Measurements from ENCODE around the gene MAST4. TPM values are rescaled to one million over a fixed set of nuclear protein-coding genes. Genes with fewer than 3 reads are reported as not detected.

The MAST4 gene
- total RNA-seq, 5 donors from 2014 or later (not counting 1 experiment from before 2014, with no cell fraction given) = 26.1 to 35.5 (median 32.0) TPM

DNA sequence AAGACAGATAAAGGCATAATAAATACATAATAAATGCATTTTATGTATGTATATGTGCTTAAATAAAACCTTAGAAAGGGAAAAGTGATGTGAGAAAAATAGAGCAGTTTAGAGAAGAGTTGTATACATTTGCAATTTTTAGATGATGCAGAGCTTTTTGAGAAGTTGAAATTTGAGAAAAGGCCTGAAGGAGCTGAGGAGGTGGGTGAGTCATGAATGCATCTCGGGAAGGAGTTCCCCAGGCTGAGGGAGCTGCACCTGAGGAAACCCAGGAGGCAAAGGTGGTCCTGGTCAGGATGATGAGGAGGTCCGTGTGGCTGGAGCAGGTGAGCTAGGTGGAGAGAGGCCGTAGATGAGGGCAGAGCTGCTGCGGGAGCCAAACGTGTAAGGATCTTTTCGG, 617.8 kb downstream of the MAST4 start:
- H3K4me3 ChIP-seq (ENCODE audit: control insufficient read depth in 1 of 2, extremely low read depth in 1 of 2, low read length in 1 of 2) = no peak overlapping the region
- 90% methylated on average over 6 of the region's 6 CpGs for WGBS (ENCODE audit: insufficient coverage)
- DNase-seq (no peak), ATAC-seq (replicated peaks in 1 of 4) (no peak)
- POLR2A ChIA-PET = interaction anchor here (0.6 to 0.8 kb wide), 2 partner anchors 64 to 1070 kb away, joined by 3 to 4 read pairs; no protein-coding TSS in a partner anchor
- H3K9me3 ChIP-seq = no peaks in the 10 kb centered on the region
- peaks cover 23 to 42% of the 10 kb centered on the region in 2 experiments for H3K4me1 ChIP-seq (ENCODE audit: control insufficient read depth in 1 of 2, extremely low read depth in 1 of 2, insufficient read depth in 2 of 2, low read length in 2 of 2)
- Mint-ChIP-seq H3K27me3 (no peaks in the 10 kb centered on the region), H3K36me3 (no peaks in the 10 kb centered on the region), H3K4me1 (peaks cover 55 to 66% (median 61%) of the 10 kb centered on the region in 3 donors), H3K9me3 (no peaks in the 10 kb centered on the region), H3K4me3 (peak overlapping the region in 1 of 3 donors; percentile 37), H3K27ac (peak overlapping the region; percentile 99)
- H3K27me3 ChIP-seq (replicated peaks in 1 of 2; ENCODE audit: control insufficient read depth in 2 of 2, extremely low read depth in 1 of 2, insufficient read depth in 2 of 2, low read length in 1 of 2) = no peaks in the 10 kb centered on the region
- H3K27ac ChIP-seq (ENCODE audit: low read length) = no peak overlapping the region
- CTCF ChIA-PET = interaction anchor here in 1 of 2 donors (0.6 to 1.3 kb wide), 2 partner anchors 55 to 97 kb away, joined by 4 to 5 read pairs; no protein-coding TSS in a partner anchor
- H3K36me3 ChIP-seq (ENCODE audit: control insufficient read depth in 2 of 2, extremely low read depth in 1 of 2, insufficient read depth in 1 of 2, low read length in 1 of 2) = peaks cover 0 to 3% of the 10 kb centered on the region in 2 donors

DNA sequence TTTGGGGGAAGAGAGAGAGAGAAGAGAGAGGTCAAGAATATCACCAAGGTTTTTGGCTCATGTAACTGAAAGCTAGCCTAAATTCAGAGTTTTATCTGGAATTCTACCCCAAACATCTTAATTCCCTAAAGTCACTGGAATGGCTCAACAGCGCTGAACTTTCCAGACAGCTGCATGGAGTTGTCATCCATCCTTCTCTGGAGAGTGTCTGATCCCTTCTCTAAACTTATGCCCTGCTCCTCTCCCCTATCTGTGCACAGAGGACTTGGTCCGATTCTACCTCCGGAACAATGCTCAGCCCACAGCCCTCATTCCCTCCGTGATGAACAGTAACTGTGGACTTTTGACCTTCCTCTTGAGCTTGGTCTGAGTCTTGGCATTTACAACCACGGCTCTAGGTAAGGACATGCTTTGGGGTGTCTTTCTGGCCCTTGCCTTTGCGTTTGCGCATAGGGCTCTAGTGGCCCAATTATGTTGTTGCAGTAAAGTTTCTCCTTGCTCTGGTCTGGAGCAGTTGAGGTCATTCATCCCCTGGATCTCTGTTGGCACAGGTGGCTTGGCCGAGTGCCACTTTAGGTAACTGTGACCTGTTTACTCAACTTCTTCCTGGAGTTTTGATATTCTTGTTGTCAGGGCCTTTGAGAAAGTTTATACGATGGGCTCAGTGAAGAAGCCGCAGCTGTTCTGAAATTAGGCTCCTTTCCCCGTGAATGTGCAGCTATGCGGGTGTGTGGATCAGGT, 618.7 kb downstream of the MAST4 start:
- peaks cover 53 to 63% (median 58%) of the 10 kb centered on the region in 3 donors for H3K4me1 Mint-ChIP-seq
- ATAC-seq (replicated peaks in 1 of 4) (no peak), DNase-seq (peak in 1 of 35 experiments; percentile 12)
- POLR2A ChIA-PET = interaction anchor here (0.5 to 0.8 kb wide), 4 partner anchors 50 to 1653 kb away, joined by 3 to 4 read pairs (median 4); no protein-coding TSS in a partner anchor
- Histone ChIP-seq H3K4me3 (ENCODE audit: control insufficient read depth in 1 of 2, extremely low read depth in 1 of 2, low read length in 1 of 2) (no peak overlapping the region), H3K4me1 (ENCODE audit: control insufficient read depth in 1 of 2, extremely low read depth in 1 of 2, insufficient read depth in 2 of 2, low read length in 2 of 2) (peaks cover 21 to 36% of the 10 kb centered on the region in 2 experiments), H3K36me3 (ENCODE audit: control insufficient read depth in 2 of 2, extremely low read depth in 1 of 2, insufficient read depth in 1 of 2, low read length in 1 of 2) (peaks cover 0 to 2% of the 10 kb centered on the region in 2 donors), H3K27ac (ENCODE audit: low read length) (peak overlapping the region; percentile 95), H3K27me3 (replicated peaks in 1 of 2; ENCODE audit: control insufficient read depth in 2 of 2, extremely low read depth in 1 of 2, insufficient read depth in 2 of 2, low read length in 1 of 2) (no peaks in the 10 kb centered on the region), H3K9me3 (no peaks in the 10 kb centered on the region)
- no peaks in the 10 kb centered on the region for H3K36me3 Mint-ChIP-seq
- peak overlapping the region in 1 of 3 donors; percentile 67 for H3K4me3 Mint-ChIP-seq
- WGBS (ENCODE audit: insufficient coverage) = 95% methylated on average over 11 of the region's 12 CpGs
- no peaks in the 10 kb centered on the region for H3K9me3 Mint-ChIP-seq
- peak overlapping the region; percentile 99 for H3K27ac Mint-ChIP-seq
- CTCF ChIA-PET = interaction anchor here in 1 of 2 donors (1.3 to 1.5 kb wide), 3 partner anchors 8 to 56 kb away, joined by 4 to 9 read pairs (median 7); no protein-coding TSS in a partner anchor
- no peaks in the 10 kb centered on the region for H3K27me3 Mint-ChIP-seq

DNA sequence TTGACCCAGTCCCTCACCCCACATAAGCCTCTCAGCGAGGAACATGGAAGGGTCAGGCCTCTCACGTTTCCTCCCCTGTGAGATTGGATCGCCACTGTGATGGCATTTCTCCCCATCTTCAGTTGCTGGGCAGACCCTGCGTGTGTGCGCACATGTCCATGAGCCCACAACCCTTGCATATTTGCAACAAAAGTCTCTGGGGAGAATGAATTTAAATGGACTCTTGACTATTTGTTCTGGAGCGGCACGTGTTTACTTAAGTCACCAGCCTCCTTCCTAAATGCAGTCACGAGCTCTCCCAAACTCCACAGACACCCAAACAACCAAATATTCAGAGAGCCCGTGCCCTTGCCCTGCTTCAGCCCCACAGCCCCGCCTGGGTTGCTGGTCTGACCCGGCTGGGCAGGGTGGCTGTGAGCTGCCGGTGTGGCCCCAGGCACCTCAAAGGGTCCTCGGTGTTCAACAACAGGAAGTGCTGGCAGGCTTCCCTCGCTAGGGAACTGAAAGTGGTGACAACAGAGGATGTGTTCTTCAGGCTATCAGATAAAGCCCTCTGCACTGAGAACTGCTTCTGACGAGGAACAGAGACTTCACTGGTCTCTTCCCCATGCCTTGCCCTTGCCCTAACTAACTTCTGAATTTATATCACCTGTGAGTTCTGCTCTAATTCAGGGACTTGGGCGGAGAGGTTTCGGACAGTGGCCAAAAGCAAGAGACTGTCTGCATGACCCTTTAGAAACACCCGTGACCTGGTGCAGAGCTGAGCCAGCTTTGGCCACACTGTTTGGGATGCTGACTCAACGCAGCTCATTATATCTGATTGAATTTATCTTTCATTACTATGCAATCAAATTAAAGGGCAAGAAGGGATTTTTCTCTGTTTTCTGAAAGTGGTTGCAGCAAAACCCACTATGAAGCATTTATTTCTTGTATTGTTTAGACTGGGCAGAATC, 619.6 kb downstream of the MAST4 start:
- CTCF ChIA-PET = interaction anchor here in 1 of 2 donors (0.6 to 1.5 kb wide), 4 partner anchors 9 to 57 kb away, joined by 3 to 9 read pairs (median 6); no protein-coding TSS in a partner anchor
- H3K27me3 Mint-ChIP-seq = no peaks in the 10 kb centered on the region
- H3K4me1 ChIP-seq (ENCODE audit: control insufficient read depth in 1 of 2, extremely low read depth in 1 of 2, insufficient read depth in 2 of 2, low read length in 2 of 2) = peaks cover 21 to 37% of the 10 kb centered on the region in 2 experiments

DNA sequence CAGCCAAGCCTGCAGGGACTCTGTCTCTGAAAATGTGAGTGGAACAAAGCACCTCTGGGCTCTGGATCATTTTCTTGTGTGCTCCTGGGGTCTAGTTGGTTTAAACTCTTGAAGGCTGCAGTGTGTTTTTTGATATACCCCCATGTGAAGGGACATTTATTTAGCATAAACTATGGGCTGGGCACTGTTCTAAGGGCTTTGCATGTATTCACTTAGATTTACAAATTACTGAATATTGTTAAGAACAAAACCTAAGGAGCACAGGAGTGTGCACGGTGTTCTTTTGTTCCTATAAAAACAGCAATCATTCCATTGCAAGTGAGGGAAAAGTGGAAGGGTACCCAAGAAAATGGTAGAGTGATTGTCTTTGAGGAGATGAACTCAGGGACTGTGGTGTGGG, 620.4 kb downstream of the MAST4 start:
- H3K27ac Mint-ChIP-seq = peak overlapping the region; percentile 99
- H3K4me1 Mint-ChIP-seq = peaks cover 65 to 74% (median 70%) of the 10 kb centered on the region in 3 donors
- peaks cover 27 to 45% of the 10 kb centered on the region in 2 experiments for H3K4me1 ChIP-seq (ENCODE audit: control insufficient read depth in 1 of 2, extremely low read depth in 1 of 2, insufficient read depth in 2 of 2, low read length in 2 of 2)
- H3K27me3 Mint-ChIP-seq = no peaks in the 10 kb centered on the region
- ATAC-seq (replicated peaks in 1 of 4) (no peak), DNase-seq (no peak)
- H3K36me3 Mint-ChIP-seq = no peaks in the 10 kb centered on the region
- H3K9me3 ChIP-seq = no peaks in the 10 kb centered on the region
- no CpG with 5 or more reads among the region's 1 CpG for WGBS (ENCODE audit: insufficient coverage)
- ChIA-PET POLR2A (no interaction called here), CTCF (interaction anchor here in 1 of 2 donors (1.5 kb wide), 1 partner anchor 9 kb away, joined by 7 read pairs; no protein-coding TSS in a partner anchor)
- no peak overlapping the region for H3K4me3 ChIP-seq (ENCODE audit: control insufficient read depth in 1 of 2, extremely low read depth in 1 of 2, low read length in 1 of 2)
- no peaks in the 10 kb centered on the region for H3K9me3 Mint-ChIP-seq
- H3K27me3 ChIP-seq (replicated peaks in 1 of 2; ENCODE audit: control insufficient read depth in 2 of 2, extremely low read depth in 1 of 2, insufficient read depth in 2 of 2, low read length in 1 of 2) = no peaks in the 10 kb centered on the region
- H3K36me3 ChIP-seq (ENCODE audit: control insufficient read depth in 2 of 2, extremely low read depth in 1 of 2, insufficient read depth in 1 of 2, low read length in 1 of 2) = no peaks in the 10 kb centered on the region
- H3K27ac ChIP-seq (ENCODE audit: low read length) = peak overlapping the region; percentile 95
- peak overlapping the region; percentile 67 to 77 (median 67) for H3K4me3 Mint-ChIP-seq

More for the DNA sequence above, 619.6 kb downstream of the MAST4 start:
- no peaks in the 10 kb centered on the region for H3K36me3 Mint-ChIP-seq
- Histone ChIP-seq H3K4me3 (ENCODE audit: control insufficient read depth in 1 of 2, extremely low read depth in 1 of 2, low read length in 1 of 2) (peak overlapping the region in 1 of 2 donors; percentile 25), H3K27me3 (replicated peaks in 1 of 2; ENCODE audit: control insufficient read depth in 2 of 2, extremely low read depth in 1 of 2, insufficient read depth in 2 of 2, low read length in 1 of 2) (no peaks in the 10 kb centered on the region), H3K27ac (ENCODE audit: low read length) (peak overlapping the region; percentile 95), H3K9me3 (no peaks in the 10 kb centered on the region), H3K36me3 (ENCODE audit: control insufficient read depth in 2 of 2, extremely low read depth in 1 of 2, insufficient read depth in 1 of 2, low read length in 1 of 2) (no peaks in the 10 kb centered on the region)
- ATAC-seq (replicated peaks in 1 of 4) (peak; percentile 97 to 98 (median 98)), DNase-seq (peak; percentile 59 to 89 (median 76))
- POLR2A ChIA-PET = interaction anchor here (0.5 to 0.7 kb wide), 4 partner anchors 41 to 1652 kb away, joined by 3 to 4 read pairs (median 3); no protein-coding TSS in a partner anchor
- peaks cover 58 to 67% (median 62%) of the 10 kb centered on the region in 3 donors for H3K4me1 Mint-ChIP-seq
- peak overlapping the region; percentile 67 to 77 (median 67) for H3K4me3 Mint-ChIP-seq
- H3K9me3 Mint-ChIP-seq = no peaks in the 10 kb centered on the region
- WGBS (ENCODE audit: insufficient coverage) = 10% methylated on average over 8 of the region's 19 CpGs
- H3K27ac Mint-ChIP-seq = peak overlapping the region; percentile 99
